HTR-8/SVneo (cell line): Measurements from ENCODE around the gene RFX3.
A peak's percentile ranks its signal among the peaks of the same experiment; 100 is the strongest.

Experiments used
- DNase-seq: peaks from one replicate; pipeline ENCODE4 v3.0.0; 2011; ENCODE audit warnings: low spot score, mixed read lengths; ENCODE audit not compliant: insufficient read length
- FAIRE-seq: peaks from 2 replicates; lab custom pipeline; 2011; peaks lifted over from hg19 to GRCh38; lab: Jason Lieb, UNC

Gene RFX3

GRCh38 chr9:3479514-3480352 lies 46.1 kb downstream of the RFX3 start:
- DNase-seq = no peak
- no peak for FAIRE-seq

- DNase-seq = no peak
- no peak for FAIRE-seq
These were observed 47.2 kb downstream of the RFX3 start for GRCh38 chr9:3478549-3478953.

DNA sequence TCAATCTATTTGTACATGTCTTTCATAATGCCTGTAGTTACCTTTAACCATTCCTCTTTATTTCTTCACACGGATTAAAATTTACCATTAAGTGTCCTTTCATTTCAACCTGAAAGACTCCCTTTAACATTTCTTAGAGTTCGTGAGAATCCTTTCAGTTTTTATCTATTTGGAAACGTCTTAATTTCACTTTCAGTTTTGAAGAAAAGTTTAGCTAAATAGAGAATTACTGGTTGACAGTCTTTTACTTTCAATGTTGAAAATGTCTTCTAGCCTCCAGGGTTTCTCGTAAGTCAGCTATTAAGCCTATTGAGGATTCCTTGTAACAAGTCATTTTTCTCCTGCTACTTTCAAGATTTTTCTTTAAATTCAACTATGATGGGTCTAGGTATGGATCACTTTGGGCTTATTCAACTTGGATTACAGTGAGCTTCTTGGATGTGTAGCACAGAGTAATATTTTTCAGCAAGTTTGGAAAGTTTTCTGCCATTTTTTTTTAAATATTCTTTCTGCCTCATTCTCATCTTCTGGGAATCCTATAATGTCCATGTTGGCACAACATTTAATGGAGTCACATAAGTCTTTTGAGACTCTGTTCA lies 48.5 kb downstream of the RFX3 start:
- no peak for DNase-seq

GRCh38 chr9:3475300-3476020 lies 50.3 kb downstream of the RFX3 start:
- DNase-seq = no peak
- FAIRE-seq = no peak

More for the DNA sequence above, 48.5 kb downstream of the RFX3 start:
- no peak for FAIRE-seq

GRCh38 chr9:3474821-3475220 lies 51.0 kb downstream of the RFX3 start:
- FAIRE-seq = no peak
- DNase-seq = no peak

- FAIRE-seq (no peak), DNase-seq (no peak)
These were observed 52.4 kb downstream of the RFX3 start for GRCh38 chr9:3473405-3473804.

DNA sequence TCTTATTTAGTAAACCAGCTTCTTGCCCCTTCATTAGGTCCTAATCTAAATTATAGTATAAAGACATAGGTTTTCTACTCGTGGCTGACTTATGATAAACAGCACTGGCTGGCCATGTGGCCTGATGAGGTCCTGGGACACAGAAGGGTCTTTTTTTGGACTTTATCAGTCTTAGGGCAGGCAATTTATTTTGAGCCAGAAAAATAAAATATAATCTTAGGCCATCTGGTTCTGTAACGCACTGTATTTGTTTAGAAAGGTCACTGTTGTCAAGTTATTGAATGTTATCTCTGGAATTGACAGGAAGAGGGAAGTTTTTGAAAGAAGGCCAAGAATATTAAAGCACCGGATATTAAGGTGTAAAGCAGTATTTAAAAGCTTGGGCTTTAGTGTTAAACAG lies 53.9 kb downstream of the RFX3 start:
- no peak for DNase-seq
- FAIRE-seq = no peak

- no peak for FAIRE-seq
- no peak for DNase-seq
These were observed 57.2 kb downstream of the RFX3 start for GRCh38 chr9:3468421-3469205.

GRCh38 chr9:3467593-3468219 lies 58.1 kb downstream of the RFX3 start:
- FAIRE-seq (peak; percentile 63), DNase-seq (peak; percentile 49)

GRCh38 chr9:3464033-3464638 lies 61.7 kb downstream of the RFX3 start:
- DNase-seq (no peak), FAIRE-seq (no peak)

DNA sequence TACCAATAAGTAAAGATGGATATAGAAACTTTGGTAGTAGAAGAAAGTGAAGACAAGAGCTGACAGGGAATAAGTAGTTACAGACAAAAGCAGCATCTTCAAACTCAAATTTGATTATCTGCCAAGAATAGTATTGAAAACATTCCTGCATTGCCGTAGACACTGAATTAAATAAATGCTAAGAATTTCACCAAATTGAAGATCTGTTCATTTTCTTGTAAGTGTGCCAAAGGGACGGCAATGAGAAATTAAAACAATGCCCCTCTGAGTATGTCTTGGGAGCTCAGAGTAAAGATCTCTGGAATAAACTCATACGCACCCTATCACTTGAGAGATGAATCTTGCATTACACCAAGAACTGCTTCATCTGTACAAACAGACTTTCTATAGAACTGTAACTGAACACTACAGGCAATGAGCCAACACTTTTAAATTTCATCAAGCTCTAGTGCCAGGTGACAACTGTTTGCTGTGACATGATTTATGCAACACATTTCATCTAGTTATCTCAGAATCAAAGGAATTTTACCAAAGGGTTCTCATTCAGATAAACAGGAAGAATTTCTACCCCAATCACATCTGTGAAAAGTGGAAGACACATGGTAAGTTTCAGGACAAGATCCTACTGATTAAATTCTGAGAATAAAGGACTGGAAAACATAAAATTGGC lies 66.9 kb downstream of the RFX3 start:
- DNase-seq (no peak), FAIRE-seq (no peak)

DNA sequence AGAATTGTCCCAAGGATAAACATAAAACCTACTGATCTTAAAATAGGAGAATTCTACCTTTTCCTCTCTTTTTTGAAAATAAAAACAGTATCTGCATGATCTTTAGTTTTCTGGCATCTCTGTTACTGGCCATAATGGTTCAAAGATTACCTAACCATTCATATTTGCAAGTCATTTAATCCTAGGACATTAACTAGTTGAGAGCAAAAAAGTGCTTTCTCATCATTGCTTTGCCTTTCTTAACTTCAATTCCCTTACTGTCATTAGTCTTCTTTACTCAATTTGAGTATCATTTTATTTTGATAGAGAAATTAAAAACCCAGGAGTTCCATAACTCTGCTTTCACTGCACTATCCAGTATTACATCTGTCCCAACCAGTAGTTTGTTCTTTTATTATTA lies 68.6 kb downstream of the RFX3 start:
- FAIRE-seq (no peak), DNase-seq (no peak)

DNA sequence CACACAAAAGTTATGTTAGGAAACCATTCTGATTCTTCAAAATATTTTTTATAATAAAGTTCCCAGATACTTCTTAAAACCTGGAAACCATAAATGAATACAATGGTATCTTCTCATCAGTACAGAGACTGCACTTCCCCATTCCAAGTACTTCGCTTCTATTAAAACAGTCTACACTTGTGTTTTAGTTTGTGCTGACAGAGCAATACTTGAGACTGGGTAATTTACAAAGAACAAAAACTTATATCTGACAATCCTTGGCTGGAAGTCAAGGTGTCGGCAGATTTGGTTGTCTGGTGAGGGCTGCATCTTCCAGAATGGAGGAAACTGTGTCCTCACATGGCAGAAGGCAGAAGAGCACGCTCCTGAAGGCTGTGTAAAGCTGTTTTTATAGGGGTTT lies 70.1 kb downstream of the RFX3 start:
- DNase-seq (no peak), FAIRE-seq (no peak)

GRCh38 chr9:3455094-3455493 lies 70.7 kb downstream of the RFX3 start:
- DNase-seq = no peak
- FAIRE-seq = no peak

- FAIRE-seq (no peak), DNase-seq (no peak)
These were observed 73.8 kb downstream of the RFX3 start for GRCh38 chr9:3451956-3452355.

DNA sequence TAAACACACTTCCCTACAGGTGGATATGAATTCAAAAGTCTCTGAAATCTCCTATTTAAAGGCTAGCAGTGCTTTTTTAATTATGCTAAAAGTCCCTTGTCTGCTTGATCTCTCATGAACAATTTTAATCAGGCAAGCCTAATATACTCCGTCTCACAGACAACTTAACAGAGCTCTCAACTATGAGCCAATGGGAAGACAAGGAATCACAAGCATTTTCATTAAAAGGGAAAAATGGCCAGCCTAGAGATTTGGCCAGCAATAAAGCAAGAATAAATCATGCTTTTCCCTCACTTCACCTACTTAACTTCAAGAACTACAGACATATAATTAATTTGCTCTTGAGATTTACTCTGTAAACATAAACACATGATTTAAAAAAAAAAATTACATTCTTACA lies 78.0 kb downstream of the RFX3 start:
- FAIRE-seq = no peak

GRCh38 chr9:3447143-3447542 lies 78.7 kb downstream of the RFX3 start:
- no peak for DNase-seq
- FAIRE-seq = no peak

More for the DNA sequence above, 78.0 kb downstream of the RFX3 start:
- no peak for DNase-seq

- DNase-seq (no peak), FAIRE-seq (no peak)
These were observed 79.5 kb downstream of the RFX3 start for GRCh38 chr9:3446313-3446712.

DNA sequence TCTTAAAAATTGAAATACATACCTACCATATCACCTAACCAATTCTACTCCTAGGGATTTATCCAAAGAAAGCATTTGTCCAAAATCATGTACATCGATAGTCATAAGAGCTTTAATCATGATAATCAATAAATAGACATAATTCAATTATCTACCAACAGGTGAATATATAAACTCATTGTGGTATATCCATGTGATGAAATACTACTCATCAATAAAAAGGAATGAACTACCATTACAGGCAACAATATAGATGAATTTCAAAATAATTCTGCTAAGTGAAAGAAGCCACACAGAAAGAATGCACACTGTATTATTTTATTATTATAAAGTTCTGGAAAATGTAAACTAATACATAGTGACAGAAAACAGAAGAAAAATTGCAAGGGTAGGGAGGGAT lies 81.8 kb downstream of the RFX3 start:
- no peak for DNase-seq
- no peak for FAIRE-seq
